C4-2B (cell line): Measurements from ENCODE around the gene NOTUM.

Experiments used
- H3K27ac ChIP-seq: fragments of 450-650 bp; 2 replicates; pipeline ENCODE4 v1.5.1; 2017
- ZFX ChIP-seq: fragments of 450-650 bp; IDR thresholded peaks from 2 replicates; pipeline ENCODE4 v1.6.1; 2017
- TF ChIP-seq, protein P1 (sequence below): fragments of 450-650 bp; conservative IDR thresholded peaks from 2 replicates; pipeline ENCODE4 v1.5.1; 2017; ENCODE audit warnings: mild to moderate bottlenecking

The NOTUM gene

DNA sequence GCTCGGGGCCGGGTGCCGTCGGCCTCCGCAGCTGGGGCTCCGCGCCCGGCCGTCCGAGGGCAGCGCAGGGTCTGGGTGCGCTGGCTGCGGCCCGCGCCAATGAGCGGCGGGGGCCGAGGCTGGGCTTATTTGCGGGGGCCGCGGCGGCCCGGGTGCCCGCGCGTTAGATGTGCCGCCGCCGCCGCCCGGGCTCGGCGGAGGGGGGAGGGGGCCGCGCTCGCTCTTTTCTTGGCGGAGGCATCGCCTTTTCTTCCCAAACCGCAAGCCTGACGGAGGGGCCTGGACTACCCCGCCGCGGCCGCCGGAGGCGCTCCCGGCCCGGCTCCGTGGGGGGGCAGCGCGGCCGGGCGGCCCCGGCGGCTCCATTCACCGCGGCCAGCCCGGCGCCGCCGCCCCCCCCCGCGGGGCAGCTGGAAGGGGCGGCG is at the start of gene NOTUM:
NOTUM (minus strand) TSS at position 101 of the 425 bp plus-strand sequence. CDS start 278 bp downstream, outside the sequence.
- no peak for TF ChIP-seq ZFX
- TF ChIP-seq, protein P1, sequence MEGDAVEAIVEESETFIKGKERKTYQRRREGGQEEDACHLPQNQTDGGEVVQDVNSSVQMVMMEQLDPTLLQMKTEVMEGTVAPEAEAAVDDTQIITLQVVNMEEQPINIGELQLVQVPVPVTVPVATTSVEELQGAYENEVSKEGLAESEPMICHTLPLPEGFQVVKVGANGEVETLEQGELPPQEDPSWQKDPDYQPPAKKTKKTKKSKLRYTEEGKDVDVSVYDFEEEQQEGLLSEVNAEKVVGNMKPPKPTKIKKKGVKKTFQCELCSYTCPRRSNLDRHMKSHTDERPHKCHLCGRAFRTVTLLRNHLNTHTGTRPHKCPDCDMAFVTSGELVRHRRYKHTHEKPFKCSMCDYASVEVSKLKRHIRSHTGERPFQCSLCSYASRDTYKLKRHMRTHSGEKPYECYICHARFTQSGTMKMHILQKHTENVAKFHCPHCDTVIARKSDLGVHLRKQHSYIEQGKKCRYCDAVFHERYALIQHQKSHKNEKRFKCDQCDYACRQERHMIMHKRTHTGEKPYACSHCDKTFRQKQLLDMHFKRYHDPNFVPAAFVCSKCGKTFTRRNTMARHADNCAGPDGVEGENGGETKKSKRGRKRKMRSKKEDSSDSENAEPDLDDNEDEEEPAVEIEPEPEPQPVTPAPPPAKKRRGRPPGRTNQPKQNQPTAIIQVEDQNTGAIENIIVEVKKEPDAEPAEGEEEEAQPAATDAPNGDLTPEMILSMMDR, result no peak; the same call in 1 of the 2 replicates
- H3K27ac ChIP-seq, result no peak within 1 kb of the TSS

DNA sequence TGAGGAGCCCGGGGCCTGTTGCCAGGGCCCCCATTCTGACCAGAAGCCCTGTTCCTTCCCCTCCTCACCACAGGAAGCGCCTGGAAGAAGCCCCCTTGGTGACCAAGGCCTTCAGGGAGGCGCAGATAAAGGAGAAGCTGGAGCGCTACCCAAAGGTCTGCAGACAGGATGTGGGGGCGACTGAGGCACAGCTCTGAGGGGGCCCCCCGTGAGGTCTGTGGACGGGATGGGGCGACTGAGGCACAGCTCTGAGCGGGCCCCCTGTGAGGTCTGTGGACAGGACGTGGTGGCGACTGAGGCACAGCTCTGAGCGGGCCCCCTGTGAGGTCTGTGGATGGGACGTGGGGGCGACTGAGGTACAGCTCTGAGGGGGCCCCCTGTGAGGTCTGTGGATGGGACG is 48.4 kb upstream of the NOTUM start:
- no peak for TF ChIP-seq ZFX
- no peak overlapping the region for H3K27ac ChIP-seq

DNA sequence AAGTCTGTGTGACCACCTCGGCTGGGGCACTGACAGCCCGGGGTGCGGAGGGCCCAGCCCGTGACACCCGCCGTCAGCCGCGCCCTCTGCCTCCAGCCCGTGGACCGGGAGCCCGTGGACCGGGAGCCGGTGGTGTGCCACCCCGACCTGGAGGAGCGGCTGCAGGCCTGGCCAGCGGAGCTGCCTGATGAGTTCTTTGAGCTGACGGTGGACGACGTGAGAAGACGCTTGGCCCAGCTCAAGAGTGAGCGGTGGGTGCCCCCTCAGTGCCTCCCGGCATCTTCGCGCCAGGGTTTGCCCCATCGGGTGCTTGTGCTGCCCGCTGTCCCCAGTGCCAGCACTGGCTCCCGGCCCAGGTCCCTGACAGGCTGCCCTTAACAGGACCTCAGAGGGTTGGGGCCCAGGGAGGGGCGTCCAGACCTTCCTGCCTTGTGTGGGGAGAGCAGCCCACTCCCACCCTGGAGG is 48.0 kb upstream of the NOTUM start:
- TF ChIP-seq, protein P1, result no peak
- no peak for TF ChIP-seq ZFX
- no peak overlapping the region for H3K27ac ChIP-seq

DNA sequence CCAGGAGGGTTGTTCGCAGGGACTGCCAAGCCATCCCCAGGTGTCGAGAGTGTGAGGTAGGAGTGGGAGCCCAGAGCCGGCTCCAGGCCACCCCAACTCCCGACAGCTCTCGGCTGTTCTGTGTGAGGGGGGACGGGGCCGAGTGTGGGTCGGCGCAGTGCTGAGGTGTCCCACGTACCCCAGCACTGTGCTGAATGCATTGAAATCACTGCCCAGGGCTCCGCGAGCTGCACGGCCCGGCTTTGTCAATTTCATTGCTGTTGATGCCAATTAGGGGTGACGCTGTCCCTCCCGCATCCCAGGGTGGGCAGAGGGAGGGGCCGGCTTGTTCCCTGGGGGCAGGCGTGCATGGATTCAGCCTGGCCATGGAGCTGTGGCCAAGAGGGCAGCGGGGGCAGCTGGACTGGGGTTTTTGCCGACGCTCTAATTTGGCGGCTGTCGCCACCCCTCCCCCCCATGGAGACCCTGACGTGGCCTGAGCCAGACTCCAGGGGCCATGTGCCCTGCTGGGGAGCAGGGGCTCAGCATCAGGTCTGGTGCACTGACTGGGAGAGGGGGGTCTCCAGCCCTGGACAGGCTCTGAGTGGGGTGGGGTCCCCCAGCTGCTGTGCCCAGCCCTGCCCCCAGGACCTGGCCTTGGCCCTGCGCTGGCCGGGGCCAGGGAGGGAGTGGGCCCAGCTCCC is 47.4 kb upstream of the NOTUM start:
- H3K27ac ChIP-seq, result no peak overlapping the region
- TF ChIP-seq ZFX, result no peak
- TF ChIP-seq, protein P1, result no peak

DNA sequence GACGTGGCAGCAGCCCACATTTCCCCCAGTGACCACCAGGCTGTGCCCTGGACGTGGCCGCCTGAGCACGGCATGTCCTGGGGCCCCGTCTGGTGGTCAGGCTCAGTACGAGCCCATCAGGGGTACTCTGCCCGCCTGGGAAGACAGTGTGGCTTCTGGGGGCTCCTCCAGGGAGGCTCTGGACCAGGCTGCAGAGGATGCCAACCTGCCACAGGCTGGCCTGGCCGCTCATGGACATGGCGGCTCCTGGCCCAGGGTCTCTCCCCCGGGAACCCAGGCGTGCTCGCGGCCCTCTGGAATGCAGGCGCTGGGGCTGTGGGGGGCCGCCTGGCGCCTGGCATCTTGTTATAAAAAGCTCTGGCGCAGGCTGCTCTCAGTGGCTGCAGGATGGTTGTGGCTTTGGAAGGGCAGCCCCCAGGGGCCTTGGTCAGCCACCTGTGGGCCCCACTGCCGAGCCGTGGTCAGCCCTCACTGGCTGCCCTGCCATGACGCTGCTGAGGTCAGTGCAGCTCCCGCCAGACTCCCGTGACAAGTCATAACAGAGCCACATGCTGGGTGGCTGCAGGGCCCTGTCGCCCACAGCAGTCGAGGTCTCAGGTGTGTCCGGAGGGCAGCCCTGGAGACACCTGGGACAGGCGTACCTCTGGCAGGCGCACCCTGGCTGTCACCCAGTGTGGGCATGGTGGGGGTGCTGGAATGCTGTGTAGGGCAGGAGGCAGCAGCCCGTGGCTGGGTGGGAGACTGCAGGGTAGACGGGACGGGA is 46.7 kb upstream of the NOTUM start:
- TF ChIP-seq, protein P1, result no peak
- TF ChIP-seq ZFX, result no peak
- no peak overlapping the region for H3K27ac ChIP-seq

DNA sequence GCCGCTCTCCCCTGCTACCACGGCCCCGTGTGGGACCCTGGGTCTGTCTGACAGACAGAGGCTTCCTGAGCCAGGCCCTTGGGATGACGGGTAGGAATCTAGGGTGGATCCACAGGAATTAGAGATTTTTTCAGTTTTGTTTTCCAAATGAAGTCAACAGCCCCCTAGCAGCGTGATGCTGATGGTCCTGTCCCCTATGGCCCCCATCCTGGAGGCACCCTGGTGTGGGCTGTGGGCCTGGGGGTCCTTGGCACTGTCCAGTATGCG is 46.2 kb upstream of the NOTUM start:
- TF ChIP-seq, protein P1, result no peak
- no peak for TF ChIP-seq ZFX
- H3K27ac ChIP-seq, result no peak overlapping the region

DNA sequence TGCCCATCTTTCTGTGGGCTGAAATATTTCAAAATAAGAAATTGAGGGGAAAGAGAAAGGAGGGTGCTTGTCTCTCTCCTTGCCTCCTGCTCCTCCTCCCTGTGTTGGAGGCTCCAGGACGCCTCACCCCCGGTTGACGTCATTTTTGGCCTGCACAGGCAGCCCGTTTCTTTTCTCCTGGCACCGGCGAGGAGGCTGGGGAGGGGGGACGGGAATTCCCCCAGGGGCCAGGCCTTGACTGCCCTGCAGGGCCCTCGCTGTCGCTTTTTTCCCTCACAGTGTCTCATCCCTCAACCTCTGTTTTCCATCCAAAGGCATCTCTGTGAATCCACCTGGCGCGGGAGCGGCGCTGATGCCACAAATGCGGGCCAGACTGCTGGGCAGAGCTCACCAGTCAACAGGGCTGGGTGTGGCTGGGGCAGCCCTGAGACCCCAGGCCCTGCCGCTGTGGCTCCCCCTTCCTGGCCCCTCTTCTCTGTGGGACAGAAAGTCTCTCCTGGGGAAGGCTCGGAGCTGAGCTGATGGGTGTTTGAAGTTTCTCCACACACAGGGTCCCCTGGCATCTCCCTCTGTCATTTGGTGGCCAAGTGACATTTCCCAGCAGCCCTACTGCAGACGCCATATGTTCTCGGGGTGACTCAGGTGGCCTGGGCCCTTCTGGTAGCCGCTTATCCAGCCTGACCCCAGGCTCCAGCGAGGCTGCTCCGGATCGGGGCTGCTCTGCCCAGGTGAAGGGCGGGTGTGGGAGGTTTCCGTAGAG is 45.7 kb upstream of the NOTUM start:
- H3K27ac ChIP-seq, result no peak overlapping the region
- TF ChIP-seq ZFX, result no peak
- TF ChIP-seq, protein P1, result no peak
